IMR-90 (cell line): Measurements from ENCODE around the gene FRS3. TPM values are rescaled to one million over a fixed set of nuclear protein-coding genes. Genes with fewer than 3 reads are reported as not detected.

ENCODE experiments used
- ATAC-seq: fragments of 200-7000 bp; cut with Tn5 transposase; 2 replicates; pipeline ENCODE4 v1.9.1; 2020; ENCODE audit warnings: low read depth, mild to moderate bottlenecking, moderate library complexity
- BruUV-seq: library from RNA; stranded (reverse); fragments of 400-500 nt; replicated peaks from 2 replicates; lab custom pipeline; 2021; lab: Mats Ljungman, UMichigan
- CTCF ChIA-PET: fragments of 300-600 bp; formaldehyde crosslinking; extraction: SDS; loops from one replicate; lab custom pipeline; 2021; ENCODE audit warnings: antibody characterized with exemption; lab: Yijun Ruan, JAX
- POLR2A ChIA-PET: fragments of 300-600 bp; sonication (Branson Sonifier 250); formaldehyde crosslinking; loops from one replicate; lab custom pipeline; 2022; ENCODE audit warnings: antibody characterized with exemption; ENCODE audit not compliant: unreplicated experiment; lab: Charles Lee
- DNase-seq: peaks from one replicate; pipeline ENCODE4 v3.0.0; 2013
- H2AFZ ChIP-seq: replicated peaks from 2 replicates; pipeline ENCODE3; 2013; ENCODE audit warnings: low read length, mild to moderate bottlenecking; ENCODE audit not compliant: poor library complexity
- H2AK5ac ChIP-seq: 2 replicates; pipeline ENCODE4 v1.6.1; 2013; ENCODE audit warnings: low read depth, low read length, inconsistent platforms
- H2AK9ac ChIP-seq: replicated peaks from 2 replicates; pipeline ENCODE3; 2013; ENCODE audit warnings: mild to moderate bottlenecking, low read depth, low read length, moderate library complexity; ENCODE audit not compliant: poor library complexity
- H2BK120ac ChIP-seq: 2 replicates; pipeline ENCODE4 v1.6.1; 2013; ENCODE audit warnings: low read depth, low read length, inconsistent platforms
- H2BK15ac ChIP-seq: 3 replicates; pipeline ENCODE4 v1.6.1; 2013; ENCODE audit warnings: low read depth, low read length, inconsistent platforms
- H2BK20ac ChIP-seq: 2 replicates; pipeline ENCODE4 v1.6.1; 2013; ENCODE audit warnings: low read depth, mild to moderate bottlenecking, inconsistent platforms, low read length, moderate library complexity
- H2BK5ac ChIP-seq: 2 replicates; pipeline ENCODE4 v1.6.1; 2013; ENCODE audit warnings: mild to moderate bottlenecking, low read depth, low read length, inconsistent platforms; ENCODE audit not compliant: poor library complexity, severe bottlenecking
- H3K14ac ChIP-seq: replicated peaks from 2 replicates; pipeline ENCODE4 v1.6.1; 2013; ENCODE audit warnings: low read depth, low read length, inconsistent platforms
- H3K18ac ChIP-seq: 2 replicates; pipeline ENCODE4 v1.6.1; 2013; ENCODE audit warnings: low read depth, low read length, control low read depth
- H3K23ac ChIP-seq: 2 replicates; pipeline ENCODE4 v1.6.1; 2013; ENCODE audit warnings: low read depth, low read length, inconsistent platforms
- H3K27ac ChIP-seq: 2 replicates; pipeline ENCODE4 v1.5.1; 2013; ENCODE audit warnings: mild to moderate bottlenecking, control low read depth, low read length; ENCODE audit not compliant: insufficient read depth
- H3K27me3 ChIP-seq: 2 replicates; pipeline ENCODE4 v1.6.1; 2013; ENCODE audit warnings: low read length; ENCODE audit not compliant: control insufficient read depth, insufficient read depth
- H3K36me3 ChIP-seq: 2 replicates; pipeline ENCODE4 v1.6.1; 2013; ENCODE audit warnings: low read length, mixed read lengths; ENCODE audit not compliant: control insufficient read depth, insufficient read depth
- H3K4ac ChIP-seq: 2 replicates; pipeline ENCODE4 v1.6.1; 2013; ENCODE audit warnings: low read depth, low read length, inconsistent platforms
- H3K4me1 ChIP-seq: 2 replicates; pipeline ENCODE4 v1.6.1; 2013; ENCODE audit warnings: low read length, mixed read lengths; ENCODE audit not compliant: control insufficient read depth, insufficient read depth
- H3K4me2 ChIP-seq: 2 replicates; pipeline ENCODE4 v1.6.1; 2013; ENCODE audit warnings: low read depth, mild to moderate bottlenecking, control low read depth, low read length, moderate library complexity
- H3K4me3 ChIP-seq: 2 replicates; pipeline ENCODE4 v1.5.1; 2013; ENCODE audit warnings: low read depth, mild to moderate bottlenecking, control low read depth, low read length, moderate library complexity; ENCODE audit not compliant: insufficient read depth
- H3K56ac ChIP-seq: 2 replicates; pipeline ENCODE4 v1.6.1; 2013; ENCODE audit warnings: low read length, inconsistent platforms; ENCODE audit not compliant: insufficient read depth; ENCODE audit errors: extremely low read depth
- H3K79me1 ChIP-seq, 2 experiments: 2 replicates each; pipeline ENCODE4 v1.6.1; 2013; ENCODE audit warnings: low read length in 2 of 2, inconsistent platforms in 1 of 2, low read depth in 1 of 2
- H3K9ac ChIP-seq: 2 replicates; pipeline ENCODE4 v1.6.1; 2013; ENCODE audit warnings: low read depth, low read length, control low read depth
- H3K9me1 ChIP-seq: 2 replicates; pipeline ENCODE4 v1.6.1; 2013; ENCODE audit warnings: low read length, inconsistent platforms; ENCODE audit not compliant: insufficient read depth
- H3K9me3 ChIP-seq: 2 replicates; pipeline ENCODE4 v1.6.1; 2013; ENCODE audit warnings: low read length; ENCODE audit not compliant: control insufficient read depth, insufficient read depth
- H4K20me1 ChIP-seq: 2 replicates; pipeline ENCODE4 v1.6.1; 2013; ENCODE audit warnings: low read length, inconsistent platforms; ENCODE audit not compliant: insufficient read depth
- H4K5ac ChIP-seq: 2 replicates; pipeline ENCODE4 v1.6.1; 2013; ENCODE audit warnings: mild to moderate bottlenecking, low read depth, low read length, control low read depth
- H4K8ac ChIP-seq, 2 experiments: 2 replicates each; pipeline ENCODE4 v1.6.1; 2013; ENCODE audit warnings: low read depth in 2 of 2, low read length in 2 of 2, control low read depth in 1 of 2, inconsistent platforms in 1 of 2
- H4K91ac ChIP-seq: 2 replicates; pipeline ENCODE4 v1.6.1; 2013; ENCODE audit warnings: low read depth, low read length, inconsistent platforms; ENCODE audit not compliant: insufficient read depth
- BHLHE40 ChIP-seq: fragments of 150-350 bp; IDR thresholded peaks from 2 replicates; pipeline ENCODE4 v1.6.1; 2016; ENCODE audit warnings: mild to moderate bottlenecking, low read depth, low read length
- CEBPB ChIP-seq: IDR thresholded peaks from 2 replicates; pipeline ENCODE4 v1.6.1; 2012; ENCODE audit warnings: low read depth, low read length, improper control_type of control experiment
- CHD1 ChIP-seq: IDR thresholded peaks from 2 replicates; pipeline ENCODE4 v1.6.1; 2012; ENCODE audit warnings: low read depth, low read length, improper control_type of control experiment
- MAFK ChIP-seq: IDR thresholded peaks from 2 replicates; pipeline ENCODE4 v1.6.1; 2012; ENCODE audit warnings: low read depth, low read length, improper control_type of control experiment
- MXI1 ChIP-seq: IDR thresholded peaks from 2 replicates; pipeline ENCODE4 v1.6.1; 2012; ENCODE audit warnings: low read depth, mild to moderate bottlenecking, low read length, moderate library complexity, borderline replicate concordance
- RAD21 ChIP-seq: IDR thresholded peaks from 2 replicates; pipeline ENCODE4 v1.6.1; 2012; ENCODE audit warnings: low read length, improper control_type of control experiment
- WGBS, 2 experiments: methylation state at CpG; one replicate each; pipeline versions ENCODE4 v1.1.5 to v1.1.7; 2013; ENCODE audit warnings: missing lambda C conversion rate in 2 of 2; ENCODE audit not compliant: insufficient read length in 1 of 2; ENCODE audit errors: extremely low coverage in 2 of 2; 5-methylcytosine and 5-hydroxymethylcytosine counted together
- dilution Hi-C: fragments of 300-500 bp; cut with HindIII; formaldehyde crosslinking; loops from one replicate; pipeline ENCODE4 v1.14.3; 2018; ENCODE audit warnings: low sequenced_read_pairs; ENCODE audit not compliant: unreplicated experiment
- in situ Hi-C: fragments of 300-500 bp; cut with MboI; formaldehyde crosslinking; loops from 3 replicates; pipeline ENCODE4 v1.14.3; 2019; ENCODE audit warnings: low sequenced_read_pairs, inconsistent platforms, mixed read lengths
- intact Hi-C: fragments of 100-400 bp; cut with micrococcal nuclease; formaldehyde crosslinking; loops from 2 replicates; pipeline ENCODE4 v1.10.0; 2022
- polyA plus RNA-seq, 3 experiments: library from polyadenylated mRNA; depleted of rRNA; stranded (reverse); fragments of >200 nt; gene quantifications; 2 replicates each; pipeline ENCODE4 v1.2.3, GENCODE V29; 2012; ENCODE audit warnings: low replicate concordance in 1 of 3
- total RNA-seq: library from RNA; depleted of rRNA; stranded (reverse); fragments of >200 nt; gene quantifications from 2 replicates; pipeline ENCODE4 v1.2.3, GENCODE V29; 2012
- TF ChIP-seq, protein P1 (sequence below): fragments of 150-350 bp; IDR thresholded peaks from 2 replicates; pipeline ENCODE4 v1.6.1; 2016; ENCODE audit warnings: low read depth, mild to moderate bottlenecking, low read length, moderate library complexity, borderline replicate concordance

Gene FRS3
- total and polyA plus RNA-seq, 2 of the 4 experiments (the other 2 are of a cell fraction): 0.54 to 3.8 TPM

DNA sequence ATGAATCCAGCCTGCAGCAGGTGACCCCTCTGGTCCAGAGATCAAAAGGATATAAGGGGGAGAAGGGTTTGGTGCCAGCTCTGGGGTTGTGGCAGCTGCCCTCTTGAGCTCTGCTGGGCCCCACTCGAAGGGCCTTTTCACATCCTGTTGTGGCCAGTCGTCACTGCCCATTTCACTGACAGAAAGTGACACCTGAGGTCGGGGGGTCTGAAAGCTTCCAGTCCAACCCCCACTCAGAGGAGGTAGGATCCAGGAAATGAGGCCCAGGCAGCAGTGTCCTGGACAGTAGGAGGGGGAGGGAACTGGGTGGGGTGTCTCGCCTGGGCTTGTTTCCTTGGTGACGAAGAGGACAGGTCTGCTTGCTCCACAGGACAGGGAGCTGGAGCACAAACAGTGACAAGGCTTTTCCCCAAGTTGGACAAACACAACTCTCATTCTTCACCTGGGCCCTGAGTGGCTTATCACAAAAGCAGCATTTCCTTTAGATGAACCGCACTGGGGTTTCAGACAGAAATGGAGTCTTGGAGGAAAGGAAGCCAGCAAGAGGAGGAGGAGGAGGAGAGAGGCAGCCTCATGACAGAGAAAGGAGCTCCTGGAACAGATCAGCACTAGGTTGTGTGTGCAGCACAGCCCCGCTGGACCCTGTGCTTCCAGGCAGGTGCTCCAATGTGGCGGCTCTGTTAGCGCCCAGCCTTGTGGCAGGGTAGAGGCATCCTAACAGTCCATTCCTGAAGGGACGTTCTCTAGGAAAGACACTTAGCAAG is 11.0 kb downstream of the FRS3 start:
- Histone ChIP-seq H3K27me3 (no peaks in the 10 kb centered on the region), H3K18ac (no peak overlapping the region), H2BK5ac (no peak overlapping the region), H2BK20ac (no peak overlapping the region), H2AFZ (no peak overlapping the region), H3K23ac (no peak overlapping the region), H4K20me1 (no peaks in the 10 kb centered on the region), H3K36me3 (peaks cover 26% of the 10 kb centered on the region), H3K9ac (no peak overlapping the region), H2BK15ac (no peak overlapping the region), H3K4me3 (no peak overlapping the region), H3K4me2 (no peak overlapping the region), H3K9me1 (no peaks in the 10 kb centered on the region), H3K79me1 (no peaks in the 10 kb centered on the region), H2AK9ac (no peak overlapping the region), H3K4ac (no peak overlapping the region), H4K8ac (no peak overlapping the region), H3K27ac (no peak overlapping the region), H3K9me3 (no peaks in the 10 kb centered on the region), H4K91ac (no peak overlapping the region), H3K56ac (no peak overlapping the region), H3K4me1 (peaks cover 5% of the 10 kb centered on the region; the same call in 1 of the 2 replicates), H4K5ac (no peak overlapping the region), H2BK120ac (no peak overlapping the region), H3K14ac (no peak overlapping the region), H2AK5ac (no peak overlapping the region)
- BruUV-seq: no TSS peak
- no peak for TF ChIP-seq MAFK
- TF ChIP-seq RAD21: no peak
- no peak for TF ChIP-seq MXI1
- TF ChIP-seq BHLHE40: no peak
- no peak for TF ChIP-seq CEBPB
- TF ChIP-seq CHD1: no peak
- TF ChIP-seq, protein P1, sequence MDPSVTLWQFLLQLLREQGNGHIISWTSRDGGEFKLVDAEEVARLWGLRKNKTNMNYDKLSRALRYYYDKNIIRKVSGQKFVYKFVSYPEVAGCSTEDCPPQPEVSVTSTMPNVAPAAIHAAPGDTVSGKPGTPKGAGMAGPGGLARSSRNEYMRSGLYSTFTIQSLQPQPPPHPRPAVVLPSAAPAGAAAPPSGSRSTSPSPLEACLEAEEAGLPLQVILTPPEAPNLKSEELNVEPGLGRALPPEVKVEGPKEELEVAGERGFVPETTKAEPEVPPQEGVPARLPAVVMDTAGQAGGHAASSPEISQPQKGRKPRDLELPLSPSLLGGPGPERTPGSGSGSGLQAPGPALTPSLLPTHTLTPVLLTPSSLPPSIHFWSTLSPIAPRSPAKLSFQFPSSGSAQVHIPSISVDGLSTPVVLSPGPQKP: no peak
- dilution Hi-C loops (no loop called here), intact Hi-C loops (no loop called here), in situ Hi-C loops (no loop called here)
- WGBS, 2 experiments: 69% methylated on average over 2 of the region's 10 CpGs; no CpG with 5 or more reads in 1 of the 2 experiments
- ATAC-seq: no peak
- CTCF ChIA-PET: interaction anchor here (0.6 kb wide), 1 partner anchor 29 kb away, joined by 3 read pairs; no protein-coding TSS in a partner anchor
- POLR2A ChIA-PET: no interaction called here
- DNase-seq: no peak
